Measurements from ENCODE around the gene ALDOB. TPM values are rescaled to one million over a fixed set of nuclear protein-coding genes. Genes with fewer than 3 reads are reported as not detected.

ALDOB gene
- total RNA-seq, 6 experiments from 2014 or later, result not detected

DNA sequence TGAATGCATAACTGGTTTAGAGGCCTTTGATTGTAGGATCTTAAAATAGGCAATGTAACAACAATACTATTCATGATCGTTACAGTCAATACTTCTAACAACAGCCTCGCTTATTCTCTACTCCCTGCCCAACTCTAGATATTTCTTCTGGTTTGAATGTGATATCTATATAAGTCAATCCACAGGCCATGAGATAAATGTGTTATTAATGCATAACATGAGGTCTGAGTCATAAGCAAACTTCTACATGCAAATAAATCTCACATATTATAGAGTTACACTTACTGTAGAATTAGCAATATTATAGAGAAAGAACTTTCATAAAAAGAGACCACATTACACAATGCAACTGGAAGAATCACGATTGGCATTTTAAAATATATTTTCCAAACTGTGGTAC is 2.9 kb upstream of the ALDOB start:
- Mint-ChIP-seq H3K4me3 (no peak overlapping the region), H3K27ac (no peak overlapping the region), H3K36me3 (ENCODE audit: low read depth) (no peaks in the 10 kb centered on the region), H3K4me1 (ENCODE audit: low read depth) (no peaks in the 10 kb centered on the region), H3K9me3 (no peaks in the 10 kb centered on the region), H3K27me3 (ENCODE audit: insufficient read depth) (peaks cover 23% of the 10 kb centered on the region)
- no peak for DNase-seq
- TF ChIP-seq, protein P1, sequence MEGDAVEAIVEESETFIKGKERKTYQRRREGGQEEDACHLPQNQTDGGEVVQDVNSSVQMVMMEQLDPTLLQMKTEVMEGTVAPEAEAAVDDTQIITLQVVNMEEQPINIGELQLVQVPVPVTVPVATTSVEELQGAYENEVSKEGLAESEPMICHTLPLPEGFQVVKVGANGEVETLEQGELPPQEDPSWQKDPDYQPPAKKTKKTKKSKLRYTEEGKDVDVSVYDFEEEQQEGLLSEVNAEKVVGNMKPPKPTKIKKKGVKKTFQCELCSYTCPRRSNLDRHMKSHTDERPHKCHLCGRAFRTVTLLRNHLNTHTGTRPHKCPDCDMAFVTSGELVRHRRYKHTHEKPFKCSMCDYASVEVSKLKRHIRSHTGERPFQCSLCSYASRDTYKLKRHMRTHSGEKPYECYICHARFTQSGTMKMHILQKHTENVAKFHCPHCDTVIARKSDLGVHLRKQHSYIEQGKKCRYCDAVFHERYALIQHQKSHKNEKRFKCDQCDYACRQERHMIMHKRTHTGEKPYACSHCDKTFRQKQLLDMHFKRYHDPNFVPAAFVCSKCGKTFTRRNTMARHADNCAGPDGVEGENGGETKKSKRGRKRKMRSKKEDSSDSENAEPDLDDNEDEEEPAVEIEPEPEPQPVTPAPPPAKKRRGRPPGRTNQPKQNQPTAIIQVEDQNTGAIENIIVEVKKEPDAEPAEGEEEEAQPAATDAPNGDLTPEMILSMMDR (IDR thresholded peaks at IDR 0.05), result no peak

DNA sequence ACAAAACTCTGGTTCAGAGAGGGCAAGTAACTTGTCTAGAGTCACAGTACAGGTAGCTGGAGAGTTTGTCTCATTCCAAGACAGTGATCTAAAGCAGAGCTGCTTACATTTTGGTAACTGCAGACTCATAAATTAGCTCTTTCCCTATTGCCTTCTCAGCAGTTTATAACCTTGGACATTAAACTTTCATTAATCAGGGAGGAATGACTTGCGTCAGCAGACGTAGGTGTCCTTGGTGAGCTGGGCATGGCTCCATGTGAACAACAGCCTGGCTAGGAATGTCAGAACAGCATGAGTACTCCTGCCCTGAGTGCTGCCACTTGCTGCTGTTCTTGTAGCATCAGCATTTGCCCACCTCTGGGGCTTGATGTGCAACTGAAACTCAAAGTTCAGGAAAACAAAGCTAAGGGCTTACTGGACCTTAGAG is 2.2 kb upstream of the ALDOB start:
- H3K27me3 Mint-ChIP-seq (ENCODE audit: insufficient read depth), result peaks cover 18% of the 10 kb centered on the region
- H3K27ac Mint-ChIP-seq, result no peak overlapping the region
- no peak overlapping the region for H3K4me3 Mint-ChIP-seq
- no peaks in the 10 kb centered on the region for H3K36me3 Mint-ChIP-seq (ENCODE audit: low read depth)
- peak; percentile 6 for DNase-seq
- TF ChIP-seq, protein P1 (IDR thresholded peaks at IDR 0.05), result no peak
- H3K4me1 Mint-ChIP-seq (ENCODE audit: low read depth), result no peaks in the 10 kb centered on the region
- H3K9me3 Mint-ChIP-seq, result no peaks in the 10 kb centered on the region

DNA sequence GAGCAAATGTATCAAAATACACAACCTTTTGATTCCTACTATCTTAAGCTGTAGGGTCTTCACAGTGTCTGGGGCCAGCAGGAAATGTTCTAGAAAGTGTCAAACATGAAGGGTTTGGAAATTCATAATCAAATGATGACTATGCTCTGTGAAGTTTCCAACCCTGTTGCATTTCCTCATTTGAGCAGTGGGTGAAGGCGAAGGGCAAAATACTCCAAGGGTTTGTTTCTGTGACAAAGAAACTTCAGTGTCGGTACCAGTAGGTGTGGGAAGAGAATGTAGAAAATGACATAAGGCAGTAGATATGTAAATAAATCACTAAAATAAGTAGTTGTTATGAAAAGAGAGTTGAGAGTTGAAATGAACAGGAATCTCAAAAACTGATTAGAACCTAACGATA is 576 bp downstream of the ALDOB start:
- no peaks in the 10 kb centered on the region for H3K4me1 Mint-ChIP-seq (ENCODE audit: low read depth)
- peaks cover 14% of the 10 kb centered on the region for H3K27me3 Mint-ChIP-seq (ENCODE audit: insufficient read depth)
- H3K36me3 Mint-ChIP-seq (ENCODE audit: low read depth), result no peaks in the 10 kb centered on the region
- H3K27ac Mint-ChIP-seq, result no peak overlapping the region
- no peak overlapping the region for H3K4me3 Mint-ChIP-seq
- no peaks in the 10 kb centered on the region for H3K9me3 Mint-ChIP-seq
- TF ChIP-seq, protein P1 (IDR thresholded peaks at IDR 0.05), result no peak
- no peak for DNase-seq

DNA sequence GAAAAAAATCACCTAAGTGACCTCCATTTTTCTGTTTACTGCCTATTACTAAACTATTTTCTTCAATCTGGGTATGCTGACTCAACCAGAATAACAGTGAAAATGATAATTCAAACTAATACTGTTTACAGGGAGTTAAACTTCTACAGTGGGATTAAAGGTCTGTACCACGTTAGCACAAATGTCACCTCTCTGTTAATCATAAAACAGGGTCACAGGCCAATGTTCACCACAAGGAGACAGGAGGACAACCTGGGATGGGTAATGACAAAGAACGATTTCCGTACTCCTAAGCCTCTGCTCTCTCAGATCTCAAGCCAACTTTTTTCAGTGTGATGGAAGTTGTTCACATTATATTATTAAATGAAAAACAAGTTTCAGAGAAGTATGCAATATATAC is 2.3 kb downstream of the ALDOB start:
- H3K4me1 Mint-ChIP-seq (ENCODE audit: low read depth), result no peaks in the 10 kb centered on the region
- DNase-seq, result no peak
- peaks cover 15% of the 10 kb centered on the region for H3K27me3 Mint-ChIP-seq (ENCODE audit: insufficient read depth)
- TF ChIP-seq, protein P1 (IDR thresholded peaks at IDR 0.05), result no peak
- no peaks in the 10 kb centered on the region for H3K36me3 Mint-ChIP-seq (ENCODE audit: low read depth)
- no peak overlapping the region for H3K27ac Mint-ChIP-seq
- no peak overlapping the region for H3K4me3 Mint-ChIP-seq
- H3K9me3 Mint-ChIP-seq, result no peaks in the 10 kb centered on the region

DNA sequence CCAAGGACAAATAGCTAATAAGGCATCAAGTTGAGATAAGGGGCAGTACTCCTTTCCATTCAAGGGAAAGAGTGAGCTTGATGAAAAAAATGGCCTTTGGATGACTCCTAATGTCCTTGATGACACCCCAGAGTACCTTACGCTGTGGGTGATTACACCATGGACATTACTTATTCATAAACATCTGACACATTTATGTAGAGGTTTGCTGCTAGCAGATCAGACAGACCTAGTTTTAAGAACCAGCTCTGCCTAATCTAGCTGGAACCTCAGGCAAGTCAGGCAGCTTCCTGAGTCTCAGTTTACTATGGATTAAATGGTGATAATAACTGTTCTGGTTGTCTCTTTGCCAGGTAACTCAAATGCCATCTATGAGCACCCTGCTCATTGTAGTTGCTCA is 2.8 kb downstream of the ALDOB start:
- Mint-ChIP-seq H3K9me3 (no peaks in the 10 kb centered on the region), H3K36me3 (ENCODE audit: low read depth) (no peaks in the 10 kb centered on the region), H3K27ac (no peak overlapping the region), H3K4me1 (ENCODE audit: low read depth) (no peaks in the 10 kb centered on the region), H3K27me3 (ENCODE audit: insufficient read depth) (peaks cover 14% of the 10 kb centered on the region), H3K4me3 (no peak overlapping the region)
- no peak for DNase-seq
- TF ChIP-seq, protein P1 (IDR thresholded peaks at IDR 0.05), result no peak

DNA sequence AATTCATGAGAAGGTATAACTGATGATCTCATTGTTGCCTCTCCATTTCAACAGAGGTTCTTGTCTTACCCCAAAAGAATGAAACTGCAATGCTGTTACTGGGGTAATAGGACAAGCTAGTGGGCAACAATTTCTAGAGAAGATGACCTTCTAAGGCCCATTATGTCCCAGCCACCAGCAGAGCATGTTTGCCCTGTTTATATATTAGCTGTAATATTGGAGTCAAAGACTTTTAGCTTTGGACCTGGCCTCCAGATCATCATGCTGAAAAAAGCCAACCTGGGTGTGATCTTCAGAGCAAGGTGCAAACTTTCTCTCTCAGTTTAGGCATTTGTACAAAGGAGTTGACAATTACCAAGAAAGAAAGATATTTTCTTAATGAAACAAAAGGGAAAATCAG is 3.4 kb downstream of the ALDOB start:
- no peaks in the 10 kb centered on the region for H3K9me3 Mint-ChIP-seq

More for the DNA sequence above, 3.4 kb downstream of the ALDOB start:
- H3K27me3 Mint-ChIP-seq (ENCODE audit: insufficient read depth), result peaks cover 9% of the 10 kb centered on the region
- no peak overlapping the region for H3K27ac Mint-ChIP-seq
- H3K4me3 Mint-ChIP-seq, result no peak overlapping the region
- H3K36me3 Mint-ChIP-seq (ENCODE audit: low read depth), result no peaks in the 10 kb centered on the region
- TF ChIP-seq, protein P1 (IDR thresholded peaks at IDR 0.05), result no peak
- no peak for DNase-seq
- H3K4me1 Mint-ChIP-seq (ENCODE audit: low read depth), result no peaks in the 10 kb centered on the region

All from HFFc6 (cell line).